Stimulated activated CD8-positive, alpha-beta memory T cell treated with anti-CD3 and anti-CD28 coated beads, Interleukin-12 subunit alpha, Interleukin-12 subunit beta, amount 100 ng/mL, for 4 hours (primary cell): ENCODE results near the gene SLC7A4.

Source experiments
- DNase-seq: peaks from one replicate; pipeline ENCODE4 v3.0.0-alpha.2; 2020; ENCODE audit warnings: low read depth

The SLC7A4 gene

GRCh38 chr22:20983081-20983771 lies 49.1 kb downstream of the SLC7A4 start:
- no peak for DNase-seq

GRCh38 chr22:20982563-20982882 lies 49.8 kb downstream of the SLC7A4 start:
- DNase-seq, result no peak

- DNase-seq, result peak; percentile 58
Measured at GRCh38 chr22:20981787-20982562, 50.4 kb downstream of the SLC7A4 start, which contains the start of gene LZTR1. TSS of gene LZTR1 (plus strand) at chr22:20982297. CDS start at chr22:20982372, 75 bp downstream.

DNA sequence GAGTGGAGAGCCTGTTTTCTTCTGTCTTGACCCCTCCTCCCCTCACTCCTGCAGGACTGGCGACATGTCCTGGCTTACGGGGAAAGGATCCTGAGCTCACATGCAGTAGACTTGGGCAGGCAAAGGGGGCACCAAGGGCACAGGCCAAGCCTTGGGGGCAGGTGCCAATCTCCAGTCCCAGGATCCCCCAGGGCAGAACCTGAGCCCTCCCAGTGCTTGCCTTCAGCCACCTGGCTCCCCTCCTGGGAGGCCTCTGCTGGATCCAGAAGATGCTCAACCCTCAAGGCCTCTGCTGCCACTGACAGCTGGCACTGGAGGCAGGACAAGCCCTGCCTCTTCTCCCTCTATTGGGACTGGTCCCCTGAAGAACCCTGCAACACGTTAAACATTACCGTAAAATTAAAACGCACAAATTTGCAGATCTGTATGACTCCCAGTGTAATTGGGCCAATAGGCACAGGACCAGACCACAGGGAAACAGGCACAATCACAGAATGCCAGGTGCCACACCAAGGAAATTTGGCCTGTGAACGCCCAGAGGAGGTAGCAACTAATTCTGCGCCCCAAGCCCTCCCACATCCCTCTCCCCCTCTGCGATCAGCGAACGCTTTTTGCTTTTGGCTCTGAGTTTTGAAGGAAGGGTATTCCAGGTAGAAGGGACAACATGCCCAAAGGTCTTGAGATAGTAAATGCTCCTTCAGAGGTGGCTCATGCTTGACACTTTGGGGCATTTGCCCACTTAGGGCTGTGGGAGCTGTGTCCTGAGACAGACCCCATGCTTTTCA lies 51.2 kb downstream of the SLC7A4 start:
- DNase-seq, result no peak

DNA sequence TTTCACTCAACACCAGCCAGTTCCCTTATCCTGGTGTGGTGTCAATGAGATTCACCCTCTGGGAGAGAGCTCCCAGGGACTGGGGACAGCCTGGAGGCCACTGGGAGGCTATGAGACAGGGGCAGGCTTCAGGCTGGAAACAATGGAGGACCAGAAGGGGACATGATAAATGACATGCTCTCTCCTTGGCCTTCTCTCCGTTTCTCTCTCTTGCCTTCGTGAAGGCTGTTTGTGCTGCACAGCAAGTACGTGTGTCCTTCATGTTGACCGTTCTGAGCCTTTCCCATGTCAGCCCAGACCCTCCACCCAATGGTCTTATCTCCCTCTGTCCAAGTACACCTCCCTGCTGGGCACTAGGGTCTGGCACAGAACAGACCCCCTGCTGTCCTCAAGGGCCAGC lies 51.8 kb downstream of the SLC7A4 start:
- DNase-seq, result no peak

- DNase-seq, result no peak
Measured at GRCh38 chr22:20979940-20980453, 52.4 kb downstream of the SLC7A4 start.

GRCh38 chr22:20979243-20979809 lies 53.0 kb downstream of the SLC7A4 start:
- peak; percentile 31 for DNase-seq
